HepG2 (cell line): ENCODE results near the gene GPS1. TPM values are rescaled to one million over a fixed set of nuclear protein-coding genes. Genes with fewer than 3 reads are reported as not detected.

Experiments used
- ARNT2 ChIP-seq: sonication (generic); formaldehyde crosslinking; IDR thresholded peaks from 2 replicates; pipeline ENCODE4 v1.8.0; 2022; ENCODE audit warnings: mild to moderate bottlenecking, low read depth, missing genetic modification reagents, moderate library complexity
- GZF1 ChIP-seq: sonication (generic); formaldehyde crosslinking; IDR thresholded peaks from 2 replicates; pipeline ENCODE4 v1.5.1; 2020; ENCODE audit warnings: mild to moderate bottlenecking, missing genetic modification reagents
- HDAC2 ChIP-seq: sonication (generic); formaldehyde crosslinking; IDR thresholded peaks from 2 replicates; pipeline ENCODE4 v1.4.0; 2020; ENCODE audit warnings: missing genetic modification reagents
- KLF15 ChIP-seq: sonication (generic); formaldehyde crosslinking; IDR thresholded peaks from 2 replicates; pipeline ENCODE4 v1.8.1; 2023; ENCODE audit warnings: borderline replicate concordance, mild to moderate bottlenecking, inconsistent platforms, missing genetic modification reagents, mixed read lengths
- MAFF ChIP-seq: IDR thresholded peaks from 2 replicates; pipeline ENCODE4 v1.6.1; 2011; ENCODE audit warnings: low read depth, low read length, improper control_type of control experiment
- NCOR1 ChIP-seq: fragments of 200-600 bp; sonication (generic); IDR thresholded peaks from 2 replicates; pipeline ENCODE4 v1.7.0; 2017; ENCODE audit warnings: antibody characterized with exemption, low read length, borderline replicate concordance
- NFYC ChIP-seq: IDR thresholded peaks from 2 replicates; pipeline ENCODE4 v1.6.1; 2016; ENCODE audit warnings: missing genetic modification reagents, missing compliant biosample characterization
- RBM22 ChIP-seq: fragments of 200-400 bp; formaldehyde crosslinking; optimal IDR thresholded peaks from 2 replicates; pipeline ENCODE3; 2017; ENCODE audit warnings: mild to moderate bottlenecking, low read length, moderate library complexity
- RBM39 ChIP-seq: fragments of 200-400 bp; formaldehyde crosslinking; IDR thresholded peaks from one replicate; pipeline ENCODE4 v1.6.1; 2018; ENCODE audit warnings: antibody characterized with exemption, mild to moderate bottlenecking, low read depth, low read length; ENCODE audit not compliant: poor library complexity, severe bottlenecking
- REPIN1 ChIP-seq: sonication (generic); formaldehyde crosslinking; IDR thresholded peaks from 2 replicates; pipeline ENCODE4 v1.8.0; 2022; ENCODE audit warnings: missing genetic modification reagents, low read depth, mild to moderate bottlenecking, borderline replicate concordance
- RXRB ChIP-seq: IDR thresholded peaks from 2 replicates; pipeline ENCODE4 v1.6.1; 2016; ENCODE audit warnings: borderline replicate concordance, missing genetic modification reagents, missing compliant biosample characterization
- SATB2 ChIP-seq: sonication (generic); formaldehyde crosslinking; IDR thresholded peaks from 2 replicates; pipeline ENCODE4 v1.5.0; 2020; ENCODE audit warnings: missing genetic modification reagents
- ZNF136 ChIP-seq: sonication (generic); formaldehyde crosslinking; IDR thresholded peaks from 2 replicates; pipeline ENCODE4 v1.8.1; 2022; ENCODE audit warnings: low read depth, mild to moderate bottlenecking, moderate library complexity, missing genetic modification reagents
- ZNF138 ChIP-seq: sonication (generic); formaldehyde crosslinking; IDR thresholded peaks from 2 replicates; pipeline ENCODE4 v1.5.0; 2020; ENCODE audit warnings: mild to moderate bottlenecking, low read depth, missing genetic modification reagents
- ZNF20 ChIP-seq: sonication (generic); formaldehyde crosslinking; IDR thresholded peaks from 2 replicates; pipeline ENCODE4 v1.4.0; 2020; ENCODE audit warnings: mild to moderate bottlenecking, moderate library complexity, missing genetic modification reagents
- ZNF260 ChIP-seq: sonication (generic); formaldehyde crosslinking; IDR thresholded peaks from 2 replicates; pipeline ENCODE4 v1.4.0; 2020; ENCODE audit warnings: missing genetic modification reagents, low read depth, mild to moderate bottlenecking, borderline replicate concordance
- ZNF484 ChIP-seq: sonication (generic); formaldehyde crosslinking; IDR thresholded peaks from 2 replicates; pipeline ENCODE4 v1.5.1; 2020; ENCODE audit warnings: mild to moderate bottlenecking, low read depth, missing genetic modification reagents, borderline replicate concordance
- ZNF543 ChIP-seq: sonication (generic); formaldehyde crosslinking; IDR thresholded peaks from 2 replicates; pipeline ENCODE4 v1.4.0; 2020; ENCODE audit warnings: mild to moderate bottlenecking, missing genetic modification reagents
- ZNF598 ChIP-seq: sonication (generic); formaldehyde crosslinking; IDR thresholded peaks from 2 replicates; pipeline ENCODE4 v1.5.1; 2020; ENCODE audit warnings: mild to moderate bottlenecking, missing genetic modification reagents, borderline replicate concordance
- ZNF674 ChIP-seq: sonication (generic); formaldehyde crosslinking; IDR thresholded peaks from 2 replicates; pipeline ENCODE4 v1.5.0; 2020; ENCODE audit warnings: low read depth, mild to moderate bottlenecking, missing genetic modification reagents
- ZNF816 ChIP-seq: sonication (generic); formaldehyde crosslinking; IDR thresholded peaks from 2 replicates; pipeline ENCODE4 v1.8.0; 2022; ENCODE audit warnings: missing genetic modification reagents, mild to moderate bottlenecking, borderline replicate concordance
- ZNF841 ChIP-seq: sonication (generic); formaldehyde crosslinking; IDR thresholded peaks from 2 replicates; pipeline ENCODE4 v1.8.1; 2023; ENCODE audit warnings: missing genetic modification reagents, borderline replicate concordance
- polyA plus RNA-seq, 8 experiments: library from polyadenylated mRNA; depleted of rRNA in 3 of 8; stranded (reverse) in 7 of 8; unstranded in 1 of 8; fragments of >200 nt; fragmentation: Illumina TruSeq in 4 of 8; extraction: Trizol in 4 of 8; gene quantifications; 2 replicates each; pipeline versions ENCODE4 v1.2.1 to v1.2.3, GENCODE V29; 2011 to 2016; ENCODE audit warnings: low read depth in 4 of 8, missing spikeins in 1 of 8, mixed read lengths in 1 of 8; ENCODE audit not compliant: insufficient read depth in 1 of 8
- total RNA-seq, 5 experiments: library from RNA; depleted of rRNA; stranded (reverse); fragments of >200 nt; fragmentation: Illumina TruSeq; extraction: Trizol; gene quantifications; 2 replicates each; pipeline ENCODE4 v1.2.3, GENCODE V29; 2016; ENCODE audit warnings: low read depth in 1 of 5
- TF ChIP-seq, protein P1 (sequence below): sonication (generic); formaldehyde crosslinking; IDR thresholded peaks from 2 replicates; pipeline ENCODE4 v1.5.0; 2020; ENCODE audit warnings: mild to moderate bottlenecking, missing genetic modification reagents
- TF ChIP-seq, protein P2 (sequence below): sonication (generic); formaldehyde crosslinking; IDR thresholded peaks from 2 replicates; pipeline ENCODE4 v1.4.0; 2020; ENCODE audit warnings: missing genetic modification reagents, borderline replicate concordance
- TF ChIP-seq, protein P3 (sequence below): sonication (generic); formaldehyde crosslinking; conservative IDR thresholded peaks from 2 replicates; pipeline ENCODE4 v1.5.0; 2020; ENCODE audit warnings: missing genetic modification reagents
- TF ChIP-seq, protein P4 (sequence below): sonication (generic); formaldehyde crosslinking; conservative IDR thresholded peaks from 2 replicates; pipeline ENCODE4 v1.8.0; 2022; ENCODE audit warnings: missing genetic modification reagents

GPS1 gene
- total and polyA plus RNA-seq, 2 of the 13 experiments (the other 11 are each of a cell fraction or from before 2014, with no cell fraction given): 124 to 128 TPM

DNA sequence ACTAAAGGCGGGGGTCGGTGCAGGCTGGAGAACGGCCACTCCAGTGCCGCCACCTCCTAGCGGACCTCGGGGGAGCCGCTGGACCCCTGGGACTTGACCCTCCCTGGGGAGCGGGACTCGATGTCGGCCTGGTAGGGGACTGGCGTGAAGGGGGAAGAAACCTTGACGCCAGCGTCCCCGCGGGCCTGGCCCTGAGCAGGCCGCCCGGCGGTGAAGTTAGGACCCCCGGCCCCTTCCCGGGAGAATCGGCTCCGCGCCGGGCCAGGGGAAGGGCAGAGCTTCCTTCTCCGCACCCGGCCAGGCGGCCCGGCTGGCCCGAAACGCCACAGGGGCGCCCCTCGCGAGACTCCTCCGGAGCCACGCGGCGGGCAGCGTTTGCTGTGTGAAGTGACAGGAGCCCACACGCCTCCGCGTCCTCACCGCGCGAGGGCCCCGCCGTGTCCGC, 13.5 kb downstream of the GPS1 start (continued):
- no peak for TF ChIP-seq ZNF598
- TF ChIP-seq ZNF136: no peak
- TF ChIP-seq, protein P1, sequence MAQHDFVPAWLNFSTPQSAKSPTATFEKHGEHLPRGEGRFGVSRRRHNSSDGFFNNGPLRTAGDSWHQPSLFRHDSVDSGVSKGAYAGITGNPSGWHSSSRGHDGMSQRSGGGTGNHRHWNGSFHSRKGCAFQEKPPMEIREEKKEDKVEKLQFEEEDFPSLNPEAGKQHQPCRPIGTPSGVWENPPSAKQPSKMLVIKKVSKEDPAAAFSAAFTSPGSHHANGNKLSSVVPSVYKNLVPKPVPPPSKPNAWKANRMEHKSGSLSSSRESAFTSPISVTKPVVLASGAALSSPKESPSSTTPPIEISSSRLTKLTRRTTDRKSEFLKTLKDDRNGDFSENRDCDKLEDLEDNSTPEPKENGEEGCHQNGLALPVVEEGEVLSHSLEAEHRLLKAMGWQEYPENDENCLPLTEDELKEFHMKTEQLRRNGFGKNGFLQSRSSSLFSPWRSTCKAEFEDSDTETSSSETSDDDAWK (CRISPR knock-in tag): no peak
- no peak for TF ChIP-seq MAFF
- TF ChIP-seq GZF1: no peak
- no peak for TF ChIP-seq ZNF20 (CRISPR knock-in tag)
- no peak for TF ChIP-seq ARNT2 (CRISPR knock-in tag)
- TF ChIP-seq, protein P2, sequence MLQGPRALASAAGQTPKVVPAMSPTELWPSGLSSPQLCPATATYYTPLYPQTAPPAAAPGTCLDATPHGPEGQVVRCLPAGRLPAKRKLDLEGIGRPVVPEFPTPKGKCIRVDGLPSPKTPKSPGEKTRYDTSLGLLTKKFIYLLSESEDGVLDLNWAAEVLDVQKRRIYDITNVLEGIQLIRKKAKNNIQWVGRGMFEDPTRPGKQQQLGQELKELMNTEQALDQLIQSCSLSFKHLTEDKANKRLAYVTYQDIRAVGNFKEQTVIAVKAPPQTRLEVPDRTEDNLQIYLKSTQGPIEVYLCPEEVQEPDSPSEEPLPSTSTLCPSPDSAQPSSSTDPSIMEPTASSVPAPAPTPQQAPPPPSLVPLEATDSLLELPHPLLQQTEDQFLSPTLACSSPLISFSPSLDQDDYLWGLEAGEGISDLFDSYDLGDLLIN (CRISPR knock-in tag): 0 out of 2 replicates have a peak, but pooled peaks have one; percentile 56
- TF ChIP-seq ZNF484 (CRISPR knock-in tag): no peak
- TF ChIP-seq, protein P3, sequence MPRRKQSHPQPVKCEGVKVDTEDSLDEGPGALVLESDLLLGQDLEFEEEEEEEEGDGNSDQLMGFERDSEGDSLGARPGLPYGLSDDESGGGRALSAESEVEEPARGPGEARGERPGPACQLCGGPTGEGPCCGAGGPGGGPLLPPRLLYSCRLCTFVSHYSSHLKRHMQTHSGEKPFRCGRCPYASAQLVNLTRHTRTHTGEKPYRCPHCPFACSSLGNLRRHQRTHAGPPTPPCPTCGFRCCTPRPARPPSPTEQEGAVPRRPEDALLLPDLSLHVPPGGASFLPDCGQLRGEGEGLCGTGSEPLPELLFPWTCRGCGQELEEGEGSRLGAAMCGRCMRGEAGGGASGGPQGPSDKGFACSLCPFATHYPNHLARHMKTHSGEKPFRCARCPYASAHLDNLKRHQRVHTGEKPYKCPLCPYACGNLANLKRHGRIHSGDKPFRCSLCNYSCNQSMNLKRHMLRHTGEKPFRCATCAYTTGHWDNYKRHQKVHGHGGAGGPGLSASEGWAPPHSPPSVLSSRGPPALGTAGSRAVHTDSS: 0 out of 2 replicates have a peak, but pooled peaks have one; percentile 38
- no peak for TF ChIP-seq ZNF816
- TF ChIP-seq ZNF138 (CRISPR knock-in tag): no peak
- no peak for TF ChIP-seq ZNF674
- TF ChIP-seq RXRB (CRISPR knock-in tag): no peak
- TF ChIP-seq, protein P4, sequence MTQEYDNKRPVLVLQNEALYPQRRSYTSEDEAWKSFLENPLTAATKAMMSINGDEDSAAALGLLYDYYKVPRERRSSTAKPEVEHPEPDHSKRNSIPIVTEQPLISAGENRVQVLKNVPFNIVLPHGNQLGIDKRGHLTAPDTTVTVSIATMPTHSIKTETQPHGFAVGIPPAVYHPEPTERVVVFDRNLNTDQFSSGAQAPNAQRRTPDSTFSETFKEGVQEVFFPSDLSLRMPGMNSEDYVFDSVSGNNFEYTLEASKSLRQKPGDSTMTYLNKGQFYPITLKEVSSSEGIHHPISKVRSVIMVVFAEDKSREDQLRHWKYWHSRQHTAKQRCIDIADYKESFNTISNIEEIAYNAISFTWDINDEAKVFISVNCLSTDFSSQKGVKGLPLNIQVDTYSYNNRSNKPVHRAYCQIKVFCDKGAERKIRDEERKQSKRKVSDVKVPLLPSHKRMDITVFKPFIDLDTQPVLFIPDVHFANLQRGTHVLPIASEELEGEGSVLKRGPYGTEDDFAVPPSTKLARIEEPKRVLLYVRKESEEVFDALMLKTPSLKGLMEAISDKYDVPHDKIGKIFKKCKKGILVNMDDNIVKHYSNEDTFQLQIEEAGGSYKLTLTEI (CRISPR knock-in tag): no peak
- 0 out of 2 replicates have a peak, but pooled peaks have one; percentile 29 for TF ChIP-seq KLF15 (CRISPR knock-in tag)
- no peak for TF ChIP-seq ZNF543
- no peak for TF ChIP-seq HDAC2 (CRISPR knock-in tag)
- TF ChIP-seq REPIN1 (CRISPR knock-in tag): no peak
- no peak for TF ChIP-seq ZNF841
- TF ChIP-seq NCOR1: no peak
- TF ChIP-seq NFYC (CRISPR knock-in tag): no peak
- TF ChIP-seq RBM39: peak; percentile 19
- TF ChIP-seq SATB2 (CRISPR knock-in tag): no peak
- no peak for TF ChIP-seq ZNF260
- no peak for TF ChIP-seq RBM22
